ENCODE results near the gene CHPF.

- TF ChIP-seq CTCF (conservative IDR thresholded peaks at IDR 0.05; ENCODE audit: low read length) (no peak), EZH2phosphoT487 (IDR thresholded peaks at IDR 0.05; ENCODE audit: borderline replicate concordance, low read depth, low read length) (no peak)
These were observed 26.8 kb upstream of the CHPF start for GRCh38 chr2:219570194-219570923.

Data from OCI-LY7 (cell line).